Measurements from ENCODE around the gene PSMD14. TPM values are rescaled to one million over a fixed set of nuclear protein-coding genes. Genes with fewer than 3 reads are reported as not detected.
"Not testable (repeated sequence)": the region's sequence is repeated elsewhere in the genome, so short reads cannot be mapped to it uniquely, and the experiment has no call there.

Gene PSMD14
- total and polyA plus RNA-seq, 2 donors (not counting 1 experiment from before 2014, with no cell fraction given), result 69.2 to 87.5 TPM

DNA sequence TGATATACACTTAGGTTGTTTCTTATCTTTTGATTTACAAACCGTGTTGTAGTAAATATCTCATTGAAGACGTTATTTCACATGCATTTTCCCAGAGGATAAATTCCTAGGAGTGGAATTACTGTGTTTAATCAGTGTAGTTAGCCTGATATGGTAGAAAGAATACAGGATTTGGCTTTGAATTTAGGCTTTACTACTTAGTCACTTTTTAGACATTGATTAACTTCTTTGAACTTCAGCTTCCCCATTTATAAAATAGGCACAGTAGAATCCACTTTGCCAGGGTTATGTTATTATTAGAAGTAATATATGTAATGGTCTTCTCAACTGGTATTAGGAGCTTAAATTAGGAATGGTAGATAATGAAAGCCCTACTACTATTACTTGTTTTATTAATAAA lies 27.4 kb downstream of the PSMD14 start:
- Histone ChIP-seq H3K27me3 (ENCODE audit: control insufficient read depth, insufficient read depth, low read length) (no peaks in the 10 kb centered on the region), H3K79me2 (ENCODE audit: control insufficient read depth, insufficient read depth, low read length) (peaks cover 16% of the 10 kb centered on the region), H4K20me1 (ENCODE audit: control insufficient read depth, extremely low read depth, insufficient read depth, low read length) (no peaks in the 10 kb centered on the region), H3K9ac (ENCODE audit: insufficient read depth, low read length) (no peak overlapping the region), H3K9me3 (ENCODE audit: control insufficient read depth, insufficient read depth, low read depth, low read length) (no peaks in the 10 kb centered on the region), H2AFZ (ENCODE audit: low read length) (no peak overlapping the region), H3K27ac (ENCODE audit: insufficient read depth, low read length) (no peak overlapping the region), H3K36me3 (ENCODE audit: control insufficient read depth, insufficient read depth, low read length) (no peaks in the 10 kb centered on the region), H3K4me3 (replicated peaks in 1 of 4; ENCODE audit: control extremely low read depth in 1 of 4, insufficient read depth in 1 of 4, low read depth in 3 of 4, low read length in 4 of 4) (no peak overlapping the region), H3K4me1 (ENCODE audit: control insufficient read depth, extremely low read depth, insufficient read depth, low read length) (no peaks in the 10 kb centered on the region), H3K4me2 (ENCODE audit: extremely low read depth, insufficient read depth, low read length) (no peak overlapping the region)
- TF ChIP-seq, protein P1, sequence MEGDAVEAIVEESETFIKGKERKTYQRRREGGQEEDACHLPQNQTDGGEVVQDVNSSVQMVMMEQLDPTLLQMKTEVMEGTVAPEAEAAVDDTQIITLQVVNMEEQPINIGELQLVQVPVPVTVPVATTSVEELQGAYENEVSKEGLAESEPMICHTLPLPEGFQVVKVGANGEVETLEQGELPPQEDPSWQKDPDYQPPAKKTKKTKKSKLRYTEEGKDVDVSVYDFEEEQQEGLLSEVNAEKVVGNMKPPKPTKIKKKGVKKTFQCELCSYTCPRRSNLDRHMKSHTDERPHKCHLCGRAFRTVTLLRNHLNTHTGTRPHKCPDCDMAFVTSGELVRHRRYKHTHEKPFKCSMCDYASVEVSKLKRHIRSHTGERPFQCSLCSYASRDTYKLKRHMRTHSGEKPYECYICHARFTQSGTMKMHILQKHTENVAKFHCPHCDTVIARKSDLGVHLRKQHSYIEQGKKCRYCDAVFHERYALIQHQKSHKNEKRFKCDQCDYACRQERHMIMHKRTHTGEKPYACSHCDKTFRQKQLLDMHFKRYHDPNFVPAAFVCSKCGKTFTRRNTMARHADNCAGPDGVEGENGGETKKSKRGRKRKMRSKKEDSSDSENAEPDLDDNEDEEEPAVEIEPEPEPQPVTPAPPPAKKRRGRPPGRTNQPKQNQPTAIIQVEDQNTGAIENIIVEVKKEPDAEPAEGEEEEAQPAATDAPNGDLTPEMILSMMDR (conservative IDR thresholded peaks at IDR 0.05 in 1 of 2, IDR thresholded peaks at IDR 0.05 in 1 of 2; ENCODE audit: low read depth in 1 of 2, low read length in 2 of 2), result no peak
- no peak for TF ChIP-seq EZH2 (IDR thresholded peaks at IDR 0.05; ENCODE audit: low read length, missing control alignments)
- no peak for DNase-seq (ENCODE audit: low read depth in 2 of 2)

DNA sequence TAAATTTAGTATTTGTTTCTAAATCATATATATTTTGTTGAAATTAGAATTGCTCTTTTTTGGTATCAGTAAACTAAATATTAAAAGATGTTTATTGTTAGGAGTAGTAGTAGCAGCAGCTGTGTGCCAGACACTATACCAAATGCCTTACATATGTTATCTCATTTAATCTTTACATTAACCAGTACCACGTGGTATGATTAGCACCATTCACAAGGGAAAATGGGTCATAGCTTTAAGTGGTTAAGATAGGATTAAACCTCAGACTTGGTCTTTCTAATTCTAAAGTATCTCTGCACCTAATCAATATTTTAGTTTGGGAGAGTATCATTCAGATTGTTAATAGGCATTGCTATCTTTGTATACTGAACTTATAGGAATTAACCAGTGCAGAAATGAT lies 29.0 kb downstream of the PSMD14 start:
- H3K4me3 ChIP-seq (replicated peaks in 1 of 4; ENCODE audit: control extremely low read depth in 1 of 4, insufficient read depth in 1 of 4, low read depth in 3 of 4, low read length in 4 of 4), result no peak overlapping the region
- no peak overlapping the region for H2AFZ ChIP-seq (ENCODE audit: low read length)
- H3K27ac ChIP-seq (ENCODE audit: insufficient read depth, low read length), result no peak overlapping the region
- DNase-seq (ENCODE audit: low read depth in 2 of 2), result no peak
- no peaks in the 10 kb centered on the region for H4K20me1 ChIP-seq (ENCODE audit: control insufficient read depth, extremely low read depth, insufficient read depth, low read length)
- no peak overlapping the region for H3K4me2 ChIP-seq (ENCODE audit: extremely low read depth, insufficient read depth, low read length)
- H3K9me3 ChIP-seq (ENCODE audit: control insufficient read depth, insufficient read depth, low read depth, low read length), result no peaks in the 10 kb centered on the region
- no peak for TF ChIP-seq EZH2 (IDR thresholded peaks at IDR 0.05; ENCODE audit: low read length, missing control alignments)
- TF ChIP-seq, protein P1 (conservative IDR thresholded peaks at IDR 0.05 in 1 of 2, IDR thresholded peaks at IDR 0.05 in 1 of 2; ENCODE audit: low read depth in 1 of 2, low read length in 2 of 2), result no peak
- peaks cover 20% of the 10 kb centered on the region for H3K79me2 ChIP-seq (ENCODE audit: control insufficient read depth, insufficient read depth, low read length)
- H3K36me3 ChIP-seq (ENCODE audit: control insufficient read depth, insufficient read depth, low read length), result no peaks in the 10 kb centered on the region
- no peak overlapping the region for H3K9ac ChIP-seq (ENCODE audit: insufficient read depth, low read length)
- no peaks in the 10 kb centered on the region for H3K27me3 ChIP-seq (ENCODE audit: control insufficient read depth, insufficient read depth, low read length)
- H3K4me1 ChIP-seq (ENCODE audit: control insufficient read depth, extremely low read depth, insufficient read depth, low read length), result no peaks in the 10 kb centered on the region

DNA sequence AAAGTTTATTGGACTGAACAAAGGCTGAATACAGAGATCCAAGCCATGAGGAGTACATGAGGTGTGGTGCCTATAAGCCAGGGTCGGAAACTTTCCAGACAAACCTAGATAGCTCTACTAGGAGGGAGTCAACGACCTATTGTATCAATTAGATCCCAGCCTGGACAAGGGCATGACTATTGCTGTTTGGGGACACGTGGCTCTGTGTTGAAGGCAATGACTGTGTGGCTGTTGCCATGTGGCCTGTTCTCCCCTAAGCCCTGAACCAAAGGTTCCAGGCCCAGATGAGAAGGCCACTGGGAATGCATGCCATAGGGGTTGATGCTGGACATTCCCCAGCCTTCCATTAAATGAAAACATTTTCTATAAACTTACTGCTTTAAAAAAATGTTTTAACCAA lies 31.3 kb downstream of the PSMD14 start:
- not testable (repeated sequence) for H4K20me1 ChIP-seq (ENCODE audit: control insufficient read depth, extremely low read depth, insufficient read depth, low read length); H3K4me2 ChIP-seq (ENCODE audit: extremely low read depth, insufficient read depth, low read length); H2AFZ ChIP-seq (ENCODE audit: low read length); H3K4me3 ChIP-seq (replicated peaks in 1 of 4; ENCODE audit: control extremely low read depth in 1 of 4, insufficient read depth in 1 of 4, low read depth in 3 of 4, low read length in 4 of 4); DNase-seq (ENCODE audit: low read depth in 2 of 2); H3K36me3 ChIP-seq (ENCODE audit: control insufficient read depth, insufficient read depth, low read length); H3K9ac ChIP-seq (ENCODE audit: insufficient read depth, low read length); H3K27me3 ChIP-seq (ENCODE audit: control insufficient read depth, insufficient read depth, low read length); H3K27ac ChIP-seq (ENCODE audit: insufficient read depth, low read length); H3K9me3 ChIP-seq (ENCODE audit: control insufficient read depth, insufficient read depth, low read depth, low read length); H3K4me1 ChIP-seq (ENCODE audit: control insufficient read depth, extremely low read depth, insufficient read depth, low read length)
- H3K79me2 ChIP-seq (ENCODE audit: control insufficient read depth, insufficient read depth, low read length), result peaks cover 30% of the 10 kb centered on the region

DNA sequence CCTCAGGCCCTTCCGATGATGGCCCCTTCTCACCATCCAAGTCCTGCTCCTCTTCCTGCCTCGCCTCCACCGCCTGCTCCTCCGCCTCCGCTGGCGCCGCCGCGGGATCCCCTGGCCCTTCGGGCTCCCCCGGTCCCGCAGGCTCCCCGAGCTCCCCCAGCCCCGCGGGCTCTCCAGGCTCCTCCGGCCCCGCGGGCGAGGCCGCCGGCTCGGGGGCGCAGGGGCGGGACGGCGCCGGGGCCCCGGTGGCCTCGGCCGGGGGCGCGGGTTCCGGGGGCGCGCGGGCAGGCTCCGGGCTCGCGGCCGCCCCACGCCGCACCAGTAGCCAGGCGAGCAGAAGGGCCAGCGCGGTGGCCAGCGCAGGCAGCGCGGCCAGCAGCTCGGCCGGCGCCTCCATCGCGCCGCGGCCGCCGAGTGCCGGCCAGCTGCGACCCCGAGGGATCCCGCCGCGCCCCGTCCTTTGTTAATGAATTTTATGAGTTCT lies 32.7 kb downstream of the PSMD14 start:
- not testable (repeated sequence) for H3K36me3 ChIP-seq (ENCODE audit: control insufficient read depth, insufficient read depth, low read length); H3K4me3 ChIP-seq (replicated peaks in 1 of 4; ENCODE audit: control extremely low read depth in 1 of 4, insufficient read depth in 1 of 4, low read depth in 3 of 4, low read length in 4 of 4); H2AFZ ChIP-seq (ENCODE audit: low read length); H3K27ac ChIP-seq (ENCODE audit: insufficient read depth, low read length); H3K9ac ChIP-seq (ENCODE audit: insufficient read depth, low read length); H3K4me2 ChIP-seq (ENCODE audit: extremely low read depth, insufficient read depth, low read length); H3K27me3 ChIP-seq (ENCODE audit: control insufficient read depth, insufficient read depth, low read length); H3K9me3 ChIP-seq (ENCODE audit: control insufficient read depth, insufficient read depth, low read depth, low read length); H4K20me1 ChIP-seq (ENCODE audit: control insufficient read depth, extremely low read depth, insufficient read depth, low read length); DNase-seq (ENCODE audit: low read depth in 2 of 2); H3K4me1 ChIP-seq (ENCODE audit: control insufficient read depth, extremely low read depth, insufficient read depth, low read length)
- peaks cover 31% of the 10 kb centered on the region for H3K79me2 ChIP-seq (ENCODE audit: control insufficient read depth, insufficient read depth, low read length)

Measured in fibroblast of lung (primary cell).